Lower leg skin (tissue), 4 donors: ENCODE results near the gene CD164L2. TPM values are rescaled to one million over a fixed set of nuclear protein-coding genes. Genes with fewer than 3 reads are reported as not detected.

Experiments used
- DNase-seq, 2 donors: peaks; one replicate each; pipeline ENCODE4 v3.0.0-alpha.2; 2019; ENCODE audit warnings: low spot score in 2 of 2
- H3K4me3 ChIP-seq: fragments of 200-600 bp; sonication (generic); 2 replicates; pipeline ENCODE4 v1.5.1; 2017; ENCODE audit warnings: mild to moderate bottlenecking, low read depth; ENCODE audit not compliant: poor library complexity, severe bottlenecking
- CTCF ChIP-seq, 3 donors: fragments of 450-650 bp; IDR thresholded peaks; one replicate each; pipeline ENCODE4 v1.5.1; 2016; ENCODE audit warnings: antibody characterized with exemption in 3 of 3, mild to moderate bottlenecking in 3 of 3, moderate library complexity in 2 of 3
- POLR2A ChIP-seq, 2 donors: fragments of 450-650 bp; IDR thresholded peaks; one replicate each; pipeline ENCODE4 v1.6.1; 2016 to 2017; ENCODE audit warnings: antibody characterized with exemption in 2 of 2, mild to moderate bottlenecking in 1 of 2, moderate library complexity in 1 of 2
- WGBS, 2 donors: methylation state at CpG; one replicate each; pipeline ENCODE4 v1.1.5; 2018; 5-methylcytosine and 5-hydroxymethylcytosine counted together
- intact Hi-C: fragments of 100-400 bp; cut with DNase I; formaldehyde crosslinking; loops from one replicate; pipeline ENCODE4 v1.15.0; 2023; ENCODE audit warnings: low total_unique reads
- total RNA-seq, 4 donors: library from RNA; depleted of rRNA; stranded (reverse); fragments of >200 nt; gene quantifications; one replicate each; pipeline ENCODE4 v1.1.0, GENCODE V29; 2016

CD164L2 gene
- total RNA-seq, 4 donors from 2014 or later = 4.3 to 12.0 (median 10.0) TPM

DNA sequence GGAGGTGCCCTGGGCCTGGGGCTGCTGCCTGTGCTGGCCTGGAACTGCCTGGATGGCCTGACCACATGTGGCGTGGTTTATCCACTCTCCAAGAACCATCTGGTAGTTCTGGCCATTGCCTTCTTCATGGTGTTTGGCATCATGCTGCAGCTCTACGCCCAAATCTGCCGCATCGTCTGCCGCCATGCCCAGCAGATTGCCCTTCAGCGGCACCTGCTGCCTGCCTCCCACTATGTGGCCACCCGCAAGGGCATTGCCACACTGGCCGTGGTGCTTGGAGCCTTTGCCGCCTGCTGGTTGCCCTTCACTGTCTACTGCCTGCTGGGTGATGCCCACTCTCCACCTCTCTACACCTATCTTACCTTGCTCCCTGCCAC, 11.1 kb upstream of the CD164L2 start:
- no peak for TF ChIP-seq CTCF (IDR thresholded peaks at IDR 0.05)
- no peak overlapping the region for H3K4me3 ChIP-seq
- DNase-seq = no peak
- WGBS, 2 donors = 94 to 96% methylated on average over 9 of the region's 9 CpGs
- intact Hi-C loops = loop anchor here (2.0 to 10.0 kb wide), 2 partner anchors 93 to 289 kb away; no protein-coding TSS in a partner anchor

DNA sequence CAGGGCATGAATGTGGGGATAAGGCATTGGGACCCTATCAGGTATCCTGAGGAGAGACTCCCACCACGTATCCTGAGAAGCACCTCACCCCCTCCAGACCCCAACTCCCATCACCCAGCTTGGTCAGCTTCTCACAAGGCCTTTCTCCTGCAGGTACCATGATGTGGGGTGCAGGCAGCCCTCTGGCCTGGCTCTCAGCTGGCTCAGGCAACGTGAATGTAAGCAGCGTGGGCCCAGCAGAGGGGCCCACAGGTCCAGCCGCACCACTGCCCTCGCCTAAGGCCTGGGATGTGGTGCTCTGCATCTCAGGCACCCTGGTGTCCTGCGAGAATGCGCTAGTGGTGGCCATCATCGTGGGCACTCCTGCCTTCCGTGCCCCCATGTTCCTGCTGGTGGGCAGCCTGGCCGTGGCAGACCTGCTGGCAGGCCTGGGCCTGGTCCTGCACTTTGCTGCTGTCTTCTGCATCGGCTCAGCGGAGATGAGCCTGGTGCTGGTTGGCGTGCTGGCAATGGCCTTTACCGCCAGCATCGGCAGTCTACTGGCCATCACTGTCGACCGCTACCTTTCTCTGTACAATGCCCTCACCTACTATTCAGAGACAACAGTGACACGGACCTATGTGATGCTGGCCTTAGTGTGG, 10.6 kb upstream of the CD164L2 start:
- TF ChIP-seq POLR2A (IDR thresholded peaks at IDR 0.05) (no peak), CTCF (IDR thresholded peaks at IDR 0.05) (no peak)
- DNase-seq = no peak
- intact Hi-C loops = loop anchor here (2.0 to 10.0 kb wide), 2 partner anchors 93 to 289 kb away; no protein-coding TSS in a partner anchor
- no peak overlapping the region for H3K4me3 ChIP-seq
- WGBS, 2 donors = 95 to 97% methylated on average over 17 of the region's 18 CpGs

DNA sequence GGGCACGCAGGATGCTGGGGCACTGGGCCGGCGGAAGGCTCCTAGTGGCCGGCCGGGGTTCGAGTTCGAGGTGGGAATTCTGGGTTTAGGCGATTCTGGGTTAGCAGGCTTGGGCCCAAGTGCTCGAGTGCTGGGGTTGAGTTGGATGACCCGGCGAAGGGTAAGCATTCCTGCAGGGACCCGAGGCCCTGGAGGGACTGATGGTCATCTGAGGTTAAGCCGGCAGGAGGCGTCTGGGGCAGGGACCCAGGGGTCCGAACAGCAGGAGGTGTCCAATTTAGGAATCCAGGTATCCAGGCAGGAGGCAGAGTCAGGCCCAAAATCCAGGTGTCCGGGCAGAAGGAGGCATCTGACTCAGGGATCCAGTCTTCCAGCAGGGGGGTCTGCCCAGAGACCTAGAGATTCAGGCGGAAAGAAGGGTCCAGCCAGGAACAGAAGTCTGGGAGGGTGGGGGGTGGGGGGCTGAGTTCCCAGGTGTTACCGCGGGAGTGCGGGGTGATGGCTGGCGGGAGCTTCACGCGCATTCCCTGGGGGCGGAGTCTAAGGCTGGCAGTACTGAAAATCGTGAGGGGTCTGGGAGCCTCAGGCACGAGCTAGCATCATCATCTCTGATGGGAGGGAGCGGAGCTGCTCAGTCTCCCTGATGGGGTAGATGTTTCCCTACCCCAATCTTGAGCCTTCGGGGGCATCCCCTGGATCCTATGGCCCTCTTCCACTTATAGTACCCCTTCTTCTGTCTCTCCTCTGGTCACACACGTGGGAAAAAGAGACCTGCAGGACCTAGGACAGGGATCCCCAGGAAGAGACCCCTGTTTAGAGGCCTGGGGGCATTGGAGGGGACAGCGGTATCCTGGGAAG, 9.9 kb upstream of the CD164L2 start:
- DNase-seq = no peak
- 35 to 43% methylated on average over 22 to 30 of the region's 30 CpGs for WGBS, 2 donors
- intact Hi-C loops = loop anchor here (10.0 kb wide), 1 partner anchor 288 kb away; no protein-coding TSS in a partner anchor
- no peak for TF ChIP-seq CTCF (IDR thresholded peaks at IDR 0.05)
- no peak for TF ChIP-seq POLR2A (IDR thresholded peaks at IDR 0.05)
- H3K4me3 ChIP-seq = peak overlapping the region; percentile 15

GRCh38 chr1:27392096-27392777, 9.1 kb upstream of the CD164L2 start, which contains the start of gene GPR3:
Gene GPR3 (plus strand): TSS chr1:27392622. CDS start chr1:27393799, 1,177 bp downstream.
- WGBS, 2 donors = 3 to 6% methylated on average over 27 to 37 of the region's 69 CpGs
- intact Hi-C loops = loop anchor here (10.0 kb wide), 1 partner anchor 287 kb away; no protein-coding TSS in a partner anchor

More at GRCh38 chr1:27392096-27392777, 9.1 kb upstream of the CD164L2 start, which contains the start of gene GPR3:
- peak within 1 kb of the TSS; percentile 15 for H3K4me3 ChIP-seq
- peak; percentile 83 to 98 for DNase-seq
- TF ChIP-seq CTCF (IDR thresholded peaks at IDR 0.05) (peak in 1 of 3 donors; percentile 65), POLR2A (IDR thresholded peaks at IDR 0.05) (no peak)
